ENCODE data around the gene FAM222B. TPM values are rescaled to one million over a fixed set of nuclear protein-coding genes. Genes with fewer than 3 reads are reported as not detected.
A peak's percentile ranks its signal among the peaks of the same experiment; 100 is the strongest.

Gene FAM222B
- total RNA-seq (6.8 TPM), polyA plus RNA-seq (15.0 TPM)

GRCh38 chr17:28842282-28843012, at the start of gene FAM222B:
Gene FAM222B (minus strand): TSS chr17:28842790. CDS start chr17:28766667, 76,123 bp downstream.
- Histone ChIP-seq H3K4me3 (ENCODE audit: low read depth, low read length) (peak within 1 kb of the TSS; percentile 68), H3K27ac (ENCODE audit: low read depth) (peak within 1 kb of the TSS; percentile 78), H3K4me1 (ENCODE audit: insufficient read depth) (no peaks in the 10 kb centered on the region), H3K36me3 (ENCODE audit: insufficient read depth) (no peaks in the 10 kb centered on the region)
- WGBS: under 1% methylated on average over 44 of the region's 44 CpGs
- DNase-seq (ENCODE audit: extremely low spot score): peak; percentile 37

- Histone ChIP-seq H3K36me3 (ENCODE audit: insufficient read depth) (no peaks in the 10 kb centered on the region), H3K4me1 (ENCODE audit: insufficient read depth) (no peaks in the 10 kb centered on the region), H3K4me3 (ENCODE audit: low read depth, low read length) (no peak overlapping the region), H3K27ac (ENCODE audit: low read depth) (no peak overlapping the region)
- no peak for DNase-seq (ENCODE audit: extremely low spot score)
- 94% methylated on average over 4 of the region's 4 CpGs for WGBS
These were observed 49.4 kb upstream of the FAM222B start for GRCh38 chr17:28892024-28892423.

- no peaks in the 10 kb centered on the region for H3K36me3 ChIP-seq (ENCODE audit: insufficient read depth)
- no peak for DNase-seq (ENCODE audit: extremely low spot score)
- no peaks in the 10 kb centered on the region for H3K4me1 ChIP-seq (ENCODE audit: insufficient read depth)
- no peak overlapping the region for H3K27ac ChIP-seq (ENCODE audit: low read depth)
- no peak overlapping the region for H3K4me3 ChIP-seq (ENCODE audit: low read depth, low read length)
- 86% methylated on average over 1 of the region's 1 CpG for whole genome bisulfite sequencing
These were observed 48.6 kb upstream of the FAM222B start for GRCh38 chr17:28891201-28891600.

- Histone ChIP-seq H3K36me3 (ENCODE audit: insufficient read depth) (peaks cover 2% of the 10 kb centered on the region), H3K27ac (ENCODE audit: low read depth) (no peak overlapping the region), H3K4me3 (ENCODE audit: low read depth, low read length) (no peak overlapping the region), H3K4me1 (ENCODE audit: insufficient read depth) (no peaks in the 10 kb centered on the region)
- 81% methylated on average over 5 of the region's 5 CpGs for WGBS
- DNase-seq (ENCODE audit: extremely low spot score): no peak
These were observed 47.4 kb upstream of the FAM222B start for GRCh38 chr17:28889996-28890395.

- H3K4me3 ChIP-seq (ENCODE audit: low read depth, low read length): no peak overlapping the region
- peaks cover 4% of the 10 kb centered on the region for H3K36me3 ChIP-seq (ENCODE audit: insufficient read depth)
- WGBS: 89% methylated on average over 7 of the region's 7 CpGs
These were observed 46.2 kb upstream of the FAM222B start for GRCh38 chr17:28888832-28889231.

GRCh38 chr17:28887871-28888471, 45.4 kb upstream of the FAM222B start:
- no peak for DNase-seq (ENCODE audit: extremely low spot score)
- H3K27ac ChIP-seq (ENCODE audit: low read depth): no peak overlapping the region
- 86% methylated on average over 12 of the region's 12 CpGs for WGBS
- no peak overlapping the region for H3K4me3 ChIP-seq (ENCODE audit: low read depth, low read length)
- H3K36me3 ChIP-seq (ENCODE audit: insufficient read depth): peaks cover 4% of the 10 kb centered on the region
- H3K4me1 ChIP-seq (ENCODE audit: insufficient read depth): no peaks in the 10 kb centered on the region

More at GRCh38 chr17:28888832-28889231, 46.2 kb upstream of the FAM222B start:
- Histone ChIP-seq H3K27ac (ENCODE audit: low read depth) (no peak overlapping the region), H3K4me1 (ENCODE audit: insufficient read depth) (no peaks in the 10 kb centered on the region)
- DNase-seq (ENCODE audit: extremely low spot score): no peak

- WGBS: 85% methylated on average over 10 of the region's 10 CpGs
These were observed 43.4 kb upstream of the FAM222B start for GRCh38 chr17:28885951-28886350.

GRCh38 chr17:28885363-28885762, 42.8 kb upstream of the FAM222B start:
- peaks cover 11% of the 10 kb centered on the region for H3K36me3 ChIP-seq (ENCODE audit: insufficient read depth)
- 95% methylated on average over 4 of the region's 4 CpGs for WGBS

More at GRCh38 chr17:28885951-28886350, 43.4 kb upstream of the FAM222B start:
- Histone ChIP-seq H3K36me3 (ENCODE audit: insufficient read depth) (peaks cover 11% of the 10 kb centered on the region), H3K4me1 (ENCODE audit: insufficient read depth) (no peaks in the 10 kb centered on the region), H3K4me3 (ENCODE audit: low read depth, low read length) (no peak overlapping the region), H3K27ac (ENCODE audit: low read depth) (no peak overlapping the region)
- DNase-seq (ENCODE audit: extremely low spot score): no peak

GRCh38 chr17:28883967-28884702, 41.5 kb upstream of the FAM222B start:
- H3K4me3 ChIP-seq (ENCODE audit: low read depth, low read length): no peak overlapping the region
- no peak for DNase-seq (ENCODE audit: extremely low spot score)
- no peaks in the 10 kb centered on the region for H3K4me1 ChIP-seq (ENCODE audit: insufficient read depth)
- no peak overlapping the region for H3K27ac ChIP-seq (ENCODE audit: low read depth)
- 88% methylated on average over 27 of the region's 27 CpGs for WGBS
- H3K36me3 ChIP-seq (ENCODE audit: insufficient read depth): peaks cover 16% of the 10 kb centered on the region

More at GRCh38 chr17:28885363-28885762, 42.8 kb upstream of the FAM222B start:
- H3K4me1 ChIP-seq (ENCODE audit: insufficient read depth): no peaks in the 10 kb centered on the region
- no peak overlapping the region for H3K27ac ChIP-seq (ENCODE audit: low read depth)
- H3K4me3 ChIP-seq (ENCODE audit: low read depth, low read length): no peak overlapping the region
- DNase-seq (ENCODE audit: extremely low spot score): no peak

- no peaks in the 10 kb centered on the region for H3K4me1 ChIP-seq (ENCODE audit: insufficient read depth)
- peaks cover 16% of the 10 kb centered on the region for H3K36me3 ChIP-seq (ENCODE audit: insufficient read depth)
- H3K27ac ChIP-seq (ENCODE audit: low read depth): no peak overlapping the region
- no peak for DNase-seq (ENCODE audit: extremely low spot score)
- WGBS: 93% methylated on average over 18 of the region's 18 CpGs
- H3K4me3 ChIP-seq (ENCODE audit: low read depth, low read length): no peak overlapping the region
These were observed 39.7 kb upstream of the FAM222B start for GRCh38 chr17:28882154-28882895.

GRCh38 chr17:28881533-28882056, 39.0 kb upstream of the FAM222B start:
- Histone ChIP-seq H3K4me1 (ENCODE audit: insufficient read depth) (no peaks in the 10 kb centered on the region), H3K36me3 (ENCODE audit: insufficient read depth) (peaks cover 16% of the 10 kb centered on the region), H3K4me3 (ENCODE audit: low read depth, low read length) (no peak overlapping the region), H3K27ac (ENCODE audit: low read depth) (no peak overlapping the region)
- 95% methylated on average over 17 of the region's 17 CpGs for WGBS
- DNase-seq (ENCODE audit: extremely low spot score): no peak

- Histone ChIP-seq H3K4me3 (ENCODE audit: low read depth, low read length) (no peak overlapping the region), H3K27ac (ENCODE audit: low read depth) (no peak overlapping the region), H3K36me3 (ENCODE audit: insufficient read depth) (peaks cover 16% of the 10 kb centered on the region), H3K4me1 (ENCODE audit: insufficient read depth) (no peaks in the 10 kb centered on the region)
- DNase-seq (ENCODE audit: extremely low spot score): no peak
- 89% methylated on average over 10 of the region's 10 CpGs for WGBS
These were observed 38.0 kb upstream of the FAM222B start for GRCh38 chr17:28880572-28880945.

Measured in urinary bladder (tissue), 4 donors.